ENCODE data around the gene LSAMP.

Gene LSAMP

GRCh38 chr3:116160594-116160993 is 284.7 kb downstream of the LSAMP start:
- DNase-seq = no peak

DNA sequence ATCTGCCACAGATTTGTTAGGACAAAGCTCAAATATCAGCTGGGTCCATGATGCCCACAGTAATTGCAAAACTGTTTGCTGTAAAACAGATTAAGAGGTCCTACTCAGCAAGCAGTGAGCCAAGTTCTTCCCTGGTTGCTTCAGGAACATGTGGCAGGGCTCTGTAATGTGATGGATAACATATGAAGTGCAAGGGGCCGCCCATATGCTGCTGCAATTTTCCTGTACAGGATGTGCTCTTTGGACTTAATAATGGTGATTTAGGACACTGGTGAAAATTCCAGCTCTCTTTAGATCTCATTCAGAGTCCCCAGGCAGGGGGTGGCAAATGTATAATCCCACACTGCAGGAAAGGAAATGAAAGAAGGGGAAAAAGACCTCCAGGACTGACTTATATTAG is 289.4 kb downstream of the LSAMP start:
- no peak for DNase-seq

DNA sequence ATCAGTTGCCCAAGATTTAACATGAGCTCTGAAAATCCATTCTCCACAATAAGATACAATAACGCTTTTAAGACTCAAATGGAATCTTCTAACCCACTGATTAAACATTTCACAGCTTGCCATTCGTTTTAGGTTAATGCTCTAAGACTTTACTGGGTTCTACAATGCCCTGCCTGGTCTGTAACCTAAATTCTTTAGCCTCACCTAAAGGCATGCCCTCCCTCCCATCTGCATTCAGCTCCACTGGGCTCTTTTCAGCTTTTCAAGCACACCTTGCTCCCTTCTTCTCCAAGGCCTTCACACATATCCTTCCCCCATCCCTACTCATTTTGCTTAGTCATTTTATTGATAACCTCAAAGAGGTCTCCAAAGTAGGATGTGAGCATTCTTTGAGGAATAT is 290.9 kb downstream of the LSAMP start:
- no peak for DNase-seq

- no peak for DNase-seq
These were observed 292.1 kb downstream of the LSAMP start for GRCh38 chr3:116153174-116153573.

GRCh38 chr3:116150655-116151167 is 294.6 kb downstream of the LSAMP start:
- DNase-seq = no peak

GRCh38 chr3:116148881-116149851 is 296.1 kb downstream of the LSAMP start:
- DNase-seq = peak in 2 of 3 experiments; percentile 27 to 62

DNA sequence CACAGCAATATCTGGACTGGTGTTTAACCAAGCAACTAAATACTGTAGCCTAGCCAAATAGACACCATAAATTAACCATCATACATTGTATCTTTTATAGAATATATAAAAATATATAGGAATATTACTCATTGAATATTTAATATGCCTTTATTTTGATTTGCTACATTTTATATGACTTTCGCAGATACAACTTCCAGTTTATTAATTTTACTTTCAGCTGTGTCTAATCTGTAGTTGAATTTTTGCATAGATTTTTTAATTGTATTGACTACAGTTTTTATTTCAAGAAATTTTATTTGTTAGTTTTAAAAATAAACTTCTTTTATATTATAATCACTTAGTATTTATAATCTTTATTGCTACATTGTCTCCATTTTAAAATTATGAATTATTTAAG is 299.7 kb downstream of the LSAMP start:
- no peak for DNase-seq

GRCh38 chr3:116141724-116142123 is 303.6 kb downstream of the LSAMP start:
- DNase-seq = peak in 1 of 3 experiments; percentile 7

DNA sequence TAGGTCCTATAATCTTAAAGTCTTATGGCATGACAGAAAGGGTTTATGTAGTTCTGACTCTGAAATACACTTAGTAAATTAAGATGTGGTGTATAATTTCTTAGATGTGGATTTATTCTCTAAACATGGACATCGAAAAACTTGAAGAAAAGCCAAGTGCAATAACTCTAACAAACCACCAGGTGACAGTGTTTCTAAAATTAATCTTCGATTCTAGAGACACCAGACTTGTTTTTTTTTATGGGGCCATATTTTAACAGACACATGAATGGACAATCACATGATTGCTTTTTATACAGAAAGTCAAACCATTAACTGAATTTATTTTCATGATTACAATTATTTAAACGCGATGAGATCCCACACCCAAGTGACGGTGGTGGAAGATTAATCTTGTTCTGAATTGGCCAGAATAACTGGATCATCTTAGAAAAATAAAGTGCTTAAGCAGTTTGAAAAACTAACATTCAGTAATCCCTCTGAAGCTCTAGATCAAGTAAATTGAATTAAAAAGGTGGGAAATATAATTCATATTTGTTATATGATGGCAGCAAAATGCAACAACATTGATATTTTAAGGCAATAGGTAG is 305.1 kb downstream of the LSAMP start:
- DNase-seq = peak; percentile 25 to 64 (median 62)

- DNase-seq = no peak
These were observed 305.6 kb downstream of the LSAMP start for GRCh38 chr3:116139641-116140040.

DNA sequence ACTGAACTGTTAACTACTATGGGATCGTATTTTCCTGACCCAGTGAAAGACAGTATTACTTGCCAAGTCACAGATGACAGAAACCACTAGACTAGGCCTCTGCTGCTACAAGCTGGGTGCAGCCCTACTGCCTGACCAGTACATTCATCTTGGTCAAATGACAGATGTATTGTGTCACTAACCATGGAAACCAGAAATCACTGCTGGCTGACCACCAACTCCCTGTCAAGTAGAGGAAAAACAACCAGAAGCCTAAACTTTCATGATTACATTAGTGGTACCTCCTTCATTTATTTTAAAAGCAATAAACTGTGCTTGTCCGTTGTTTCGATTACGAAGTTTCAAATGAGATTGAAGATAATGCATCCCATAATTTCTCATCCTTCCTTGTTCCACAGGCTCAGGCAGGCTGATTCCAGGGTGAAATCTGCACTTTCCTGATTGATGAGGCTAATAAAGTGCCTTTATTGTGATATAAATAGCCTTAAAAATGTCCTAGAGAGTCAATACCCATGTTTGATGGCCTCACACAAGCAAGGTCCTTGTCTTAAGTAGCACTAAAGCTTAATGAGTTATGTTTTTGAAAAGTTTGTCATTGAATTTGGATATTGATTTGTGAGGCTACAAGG is 309.7 kb downstream of the LSAMP start:
- DNase-seq = peak in 1 of 3 experiments; percentile 25

- peak in 1 of 3 experiments; percentile 17 for DNase-seq
These were observed 315.9 kb downstream of the LSAMP start for GRCh38 chr3:116129187-116129946.

GRCh38 chr3:116127464-116127863 is 317.8 kb downstream of the LSAMP start:
- no peak for DNase-seq

- no peak for DNase-seq
These were observed 321.1 kb downstream of the LSAMP start for GRCh38 chr3:116124166-116124565.

GRCh38 chr3:116118475-116119169 is 326.7 kb downstream of the LSAMP start:
- DNase-seq = no peak

GRCh38 chr3:116114586-116114985 is 330.7 kb downstream of the LSAMP start:
- DNase-seq = no peak

GRCh38 chr3:116112696-116113095 is 332.6 kb downstream of the LSAMP start:
- no peak for DNase-seq

- no peak for DNase-seq
These were observed 333.5 kb downstream of the LSAMP start for GRCh38 chr3:116111765-116112164.

DNA sequence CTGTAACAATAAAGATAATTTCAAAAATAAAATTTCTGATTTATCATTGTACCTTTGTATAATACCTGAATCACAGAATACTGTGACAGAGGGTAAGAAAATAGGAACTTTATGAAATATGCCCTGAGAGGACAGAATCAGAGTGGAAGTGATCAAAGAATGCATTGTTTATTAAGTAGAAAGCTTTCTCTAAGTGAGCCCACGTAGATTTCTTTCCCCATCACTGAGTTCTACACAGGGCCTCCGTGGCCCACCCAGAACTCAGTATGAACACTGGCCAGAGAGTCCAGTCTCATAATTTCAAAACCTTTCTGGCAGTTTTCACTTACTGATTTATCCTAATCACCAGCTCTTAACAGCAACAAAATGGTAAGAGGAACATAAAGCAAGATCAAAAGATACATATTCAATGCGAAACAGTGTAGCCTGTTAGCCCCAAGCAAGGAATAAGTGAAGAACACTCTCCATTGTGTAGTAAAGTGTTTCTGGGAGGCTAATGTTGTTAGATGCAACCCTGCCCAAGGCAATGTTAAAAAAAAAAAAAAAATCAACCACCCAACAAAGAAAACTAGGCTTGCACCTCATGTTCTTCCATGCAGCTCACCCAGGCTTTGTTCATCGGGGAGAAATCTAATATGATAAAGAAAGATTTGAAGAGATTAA is 341.3 kb downstream of the LSAMP start:
- DNase-seq = no peak

GRCh38 chr3:116102037-116102436 is 343.2 kb downstream of the LSAMP start:
- no peak for DNase-seq

DNA sequence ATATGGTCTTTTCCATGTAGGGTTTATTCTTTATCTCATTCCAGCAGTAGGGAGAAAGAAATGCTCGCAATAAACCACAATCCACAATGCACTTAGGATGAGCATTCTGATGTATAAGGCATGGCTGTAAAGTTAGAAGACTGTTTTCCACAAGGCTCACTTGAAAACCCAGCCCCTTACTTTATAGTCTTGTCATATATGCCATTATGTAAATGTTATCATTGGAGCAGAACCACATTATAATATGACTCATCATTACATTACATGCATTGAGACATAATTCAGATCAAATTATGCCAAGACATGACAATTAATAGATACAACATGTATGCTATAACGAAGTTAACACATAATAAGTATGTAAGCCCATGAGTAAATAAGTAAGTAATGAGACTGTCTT is 348.1 kb downstream of the LSAMP start:
- no peak for DNase-seq

DNA sequence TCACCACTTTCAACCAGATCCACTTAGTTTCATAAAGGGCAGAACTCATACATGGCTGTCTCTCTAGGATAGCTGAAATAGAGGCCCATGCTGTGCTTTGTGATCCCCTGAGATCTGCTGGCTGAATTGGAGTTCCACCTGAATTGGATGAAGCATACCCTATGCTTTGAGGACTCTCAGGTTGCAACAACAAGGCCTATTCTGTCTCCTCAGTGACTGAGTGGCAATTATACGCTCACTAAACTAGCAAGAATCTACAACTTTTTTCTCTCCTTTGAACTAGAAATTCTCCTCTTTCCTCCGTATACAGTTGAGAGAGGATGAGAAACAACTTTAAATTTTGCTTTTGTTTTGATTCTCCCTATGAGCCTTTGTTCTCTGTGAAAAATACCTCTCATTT is 348.7 kb downstream of the LSAMP start:
- DNase-seq = no peak

All from NCI-H1417 (cell line).